Measurements from ENCODE around the gene PSTPIP1. TPM values are rescaled to one million over a fixed set of nuclear protein-coding genes. Genes with fewer than 3 reads are reported as not detected.

The PSTPIP1 gene
- total and polyA plus RNA-seq, 9 of the 15 experiments (the other 6 are each of a cell fraction or from before 2014, with no cell fraction given): not detected

GRCh38 chr15:77066971-77067690, 72.2 kb downstream of the PSTPIP1 start (continued):
- no peak for TF ChIP-seq CHD7 (IDR thresholded peaks at IDR 0.05; ENCODE audit: low read depth, low read length)
- TF ChIP-seq ZC3H8 (IDR thresholded peaks at IDR 0.05): no peak
- no peak for TF ChIP-seq ZNF511 (CRISPR knock-in tag; IDR thresholded peaks at IDR 0.05)
- TF ChIP-seq TEAD4 (IDR thresholded peaks at IDR 0.05; ENCODE audit: low read length): peak; percentile 45
- no peak for TF ChIP-seq TEAD4 (CRISPR knock-in tag; IDR thresholded peaks at IDR 0.05; ENCODE audit: borderline replicate concordance)
- TF ChIP-seq POLR2AphosphoS2 (IDR thresholded peaks at IDR 0.05; ENCODE audit: low read length): no peak
- TF ChIP-seq POLR2A (conservative IDR thresholded peaks at IDR 0.05): no peak
- no peak for TF ChIP-seq ELF1 (tag; IDR thresholded peaks at IDR 0.05)
- 0 out of 2 replicates have a peak, but pooled peaks have one; percentile 34 for TF ChIP-seq ZNF644 (tag; IDR thresholded peaks at IDR 0.05; ENCODE audit: low read depth)
- TF ChIP-seq SMAD4 (CRISPR knock-in tag; conservative IDR thresholded peaks at IDR 0.05): no peak
- TF ChIP-seq ETV5 (CRISPR knock-in tag; IDR thresholded peaks at IDR 0.05; ENCODE audit: low read depth): no peak
- peak in 1 of 2 experiments; percentile 59; a peak in 2 of 4 replicates for TF ChIP-seq FOXA3 (CRISPR knock-in tag; conservative IDR thresholded peaks at IDR 0.05 in 1 of 2, IDR thresholded peaks at IDR 0.05 in 1 of 2)
- TF ChIP-seq ZBTB1 (CRISPR knock-in tag; IDR thresholded peaks at IDR 0.05; ENCODE audit: borderline replicate concordance, low read depth): no peak
- TF ChIP-seq MEIS2 (IDR thresholded peaks at IDR 0.05; ENCODE audit: partially characterized antibody): peak; percentile 65
- TF ChIP-seq CBFA2T2 (conservative IDR thresholded peaks at IDR 0.05): peak; percentile 54
- no peak for TF ChIP-seq NR2C2 (CRISPR knock-in tag; IDR thresholded peaks at IDR 0.05)
- TF ChIP-seq NR2C2 (tag; IDR thresholded peaks at IDR 0.05): peak; percentile 88; the same call in 1 of the 2 replicates
- TF ChIP-seq NCOR1 (IDR thresholded peaks at IDR 0.05): peak; percentile 52; the same call in 1 of the 2 replicates

All from K562 (cell line).